Stimulated activated CD4-positive, alpha-beta T cell treated with anti-CD3 and anti-CD28 coated beads, Interleukin-2, amount 100 ng/mL, for 4 hours (primary cell): ENCODE results near the gene GNAO1.

Experiments used
- DNase-seq: peaks from one replicate; pipeline ENCODE4 v3.0.0-alpha.2; 2020; ENCODE audit warnings: low read depth

GNAO1 gene

DNA sequence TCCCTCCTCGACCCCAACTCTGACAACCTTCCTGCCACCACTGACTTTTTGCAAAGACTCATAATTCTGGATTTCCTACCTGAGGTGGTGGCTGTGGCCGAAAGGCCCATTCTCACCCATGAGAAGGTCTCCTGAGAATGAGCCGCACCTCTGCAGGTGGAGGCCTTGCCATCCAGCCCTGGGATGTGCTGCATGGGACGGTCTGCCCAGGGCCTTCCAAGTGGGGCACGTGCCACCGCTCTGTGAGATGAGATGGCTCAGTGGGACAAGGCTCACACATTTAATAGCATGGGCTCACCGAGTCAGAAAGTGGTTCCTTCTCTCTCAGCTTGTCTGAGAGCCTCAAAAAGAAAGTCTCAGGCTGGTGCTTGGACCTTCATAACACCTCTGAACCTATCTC, 121.3 kb downstream of the GNAO1 start:
- DNase-seq = no peak

DNA sequence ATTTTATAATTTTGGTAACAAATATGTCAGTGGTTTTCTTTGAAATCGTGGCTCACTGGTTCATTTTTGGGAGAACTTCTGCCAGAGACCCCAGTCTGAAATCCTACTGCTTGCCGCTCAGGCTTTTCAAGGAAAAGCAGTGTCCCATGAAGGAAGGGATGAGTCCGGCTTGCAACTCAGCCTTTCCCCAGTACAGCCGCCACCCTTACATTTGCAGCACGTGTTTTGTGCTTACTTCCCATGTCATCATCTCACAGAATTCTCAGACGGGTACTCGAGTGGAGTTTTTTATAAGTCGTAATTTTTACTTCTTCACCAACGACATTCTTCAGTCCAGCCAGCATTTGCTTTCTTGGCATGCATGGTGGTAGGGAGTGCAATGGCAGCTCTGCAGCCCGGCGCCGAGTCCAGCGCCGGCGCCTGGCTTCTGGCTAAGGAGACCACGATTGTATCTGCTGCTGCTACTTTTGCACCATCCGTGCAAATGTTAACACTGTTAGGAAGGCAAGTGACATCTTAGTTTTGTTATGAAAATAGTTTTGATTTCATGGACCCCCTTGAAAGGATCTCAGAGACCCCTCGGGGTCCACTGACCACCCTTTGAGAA, 123.1 kb downstream of the GNAO1 start:
- no peak for DNase-seq

DNA sequence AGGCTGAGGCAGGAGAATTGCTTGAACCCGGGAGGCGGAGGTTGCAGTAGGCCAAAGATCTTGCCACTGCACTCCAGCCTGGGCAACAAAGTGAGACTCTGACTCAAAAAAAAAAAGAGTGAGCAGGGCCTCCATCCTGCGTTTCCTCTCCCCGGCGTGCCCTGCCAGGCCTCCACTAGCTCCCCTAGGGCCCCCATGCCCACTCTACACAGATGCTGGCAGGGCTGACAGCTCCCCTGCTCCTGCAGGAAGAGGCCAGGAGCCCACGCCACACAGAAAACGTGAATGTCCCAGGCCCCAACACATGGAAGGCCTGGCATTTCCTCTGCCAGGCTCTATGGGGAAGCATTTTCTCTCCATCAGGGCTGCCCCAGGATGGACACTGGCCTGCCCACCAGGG, 124.7 kb downstream of the GNAO1 start:
- no peak for DNase-seq

DNA sequence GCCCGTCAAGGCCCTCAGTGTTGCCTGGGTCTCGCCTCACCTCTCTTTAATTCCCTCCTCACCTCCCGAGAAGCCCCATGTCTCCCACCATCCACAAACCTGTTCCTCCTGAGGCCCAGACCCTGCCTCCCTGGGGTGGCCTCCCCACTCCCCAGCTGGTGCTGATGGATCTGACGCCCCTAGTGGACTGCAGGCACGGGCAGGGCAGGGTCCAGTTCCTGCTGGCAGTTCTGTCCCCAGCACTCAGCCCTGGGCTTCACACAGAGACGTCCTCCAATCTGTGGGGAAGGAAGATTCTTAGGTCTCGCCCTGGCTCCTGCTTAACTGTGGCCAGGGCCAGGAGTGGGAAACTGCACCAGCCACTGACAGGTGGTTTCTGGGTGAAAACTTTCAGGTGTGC, 125.3 kb downstream of the GNAO1 start:
- DNase-seq = no peak

DNA sequence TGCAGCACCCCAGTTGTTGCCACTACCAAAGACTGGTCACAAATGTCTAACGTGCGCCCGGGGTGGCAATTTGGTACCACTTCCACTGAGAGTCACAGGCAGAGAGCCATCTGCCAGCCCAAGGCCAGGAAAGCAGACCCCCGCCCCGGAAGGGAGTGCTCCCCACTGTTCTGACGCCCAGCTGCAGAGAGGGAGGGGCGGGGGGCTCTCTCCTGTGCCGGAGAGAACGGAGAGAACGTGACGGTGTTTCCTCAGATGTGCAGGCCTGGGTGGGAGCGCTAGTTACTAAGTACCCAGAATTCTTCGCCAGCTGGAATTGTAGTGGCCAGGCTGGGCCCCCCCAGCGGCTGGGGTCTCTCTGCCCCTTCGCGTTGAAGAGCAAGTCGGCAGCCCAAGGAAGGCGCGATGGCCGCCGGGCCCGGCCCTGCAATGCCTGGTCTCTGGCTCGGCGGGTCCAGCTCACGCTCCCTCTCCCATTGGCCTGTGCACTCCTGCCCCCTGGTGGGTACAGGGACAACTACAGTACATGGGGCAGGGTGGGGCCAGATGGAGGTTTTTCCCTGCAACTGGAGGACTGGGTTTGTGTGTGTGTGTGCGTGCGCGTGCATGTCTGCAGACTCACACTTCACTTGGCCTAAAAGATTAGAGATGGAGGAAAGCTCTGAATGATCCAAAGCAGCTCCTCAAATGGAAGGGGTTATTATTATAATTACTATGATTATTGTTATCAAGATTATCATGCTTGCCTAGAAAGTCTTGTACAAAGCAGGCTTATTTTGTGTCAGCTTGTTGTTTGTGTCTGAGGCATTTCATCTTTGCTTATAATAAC, 126.9 kb downstream of the GNAO1 start:
- peak; percentile 53 for DNase-seq

DNA sequence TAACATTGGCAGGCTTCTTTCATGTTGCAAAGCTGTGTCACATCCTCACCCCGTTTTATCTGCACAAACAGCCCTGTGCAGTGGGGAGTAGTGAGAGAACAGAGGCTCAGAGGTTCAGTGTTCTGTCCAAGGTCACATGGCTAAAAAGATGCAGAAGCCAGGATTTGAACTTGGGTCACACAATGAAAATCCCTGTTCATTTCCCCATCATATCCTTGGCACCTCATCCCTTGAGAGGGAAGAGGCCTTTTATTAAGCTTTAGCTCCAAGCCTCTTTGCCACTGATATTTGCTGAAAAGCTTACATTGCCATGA, 127.5 kb downstream of the GNAO1 start:
- no peak for DNase-seq

DNA sequence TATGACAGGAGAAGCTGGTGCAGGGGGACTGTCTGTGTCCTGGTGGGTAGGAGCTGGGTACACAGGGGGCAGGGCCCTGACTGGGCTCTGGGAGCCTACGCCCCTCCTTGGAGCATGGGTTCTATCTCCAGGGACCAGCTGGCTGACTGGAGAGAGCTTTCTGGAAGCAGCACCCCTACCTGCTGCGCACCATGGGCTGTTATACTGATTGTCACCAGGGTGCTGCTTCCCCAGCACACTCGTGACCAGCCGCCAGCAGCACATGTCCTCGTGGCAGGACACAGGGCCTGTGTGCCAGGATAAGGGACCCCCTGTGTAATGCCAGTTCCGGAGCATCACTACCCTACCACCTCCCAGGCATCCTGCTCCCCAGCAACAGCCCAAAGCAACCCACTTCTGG, 128.1 kb downstream of the GNAO1 start:
- DNase-seq = no peak

DNA sequence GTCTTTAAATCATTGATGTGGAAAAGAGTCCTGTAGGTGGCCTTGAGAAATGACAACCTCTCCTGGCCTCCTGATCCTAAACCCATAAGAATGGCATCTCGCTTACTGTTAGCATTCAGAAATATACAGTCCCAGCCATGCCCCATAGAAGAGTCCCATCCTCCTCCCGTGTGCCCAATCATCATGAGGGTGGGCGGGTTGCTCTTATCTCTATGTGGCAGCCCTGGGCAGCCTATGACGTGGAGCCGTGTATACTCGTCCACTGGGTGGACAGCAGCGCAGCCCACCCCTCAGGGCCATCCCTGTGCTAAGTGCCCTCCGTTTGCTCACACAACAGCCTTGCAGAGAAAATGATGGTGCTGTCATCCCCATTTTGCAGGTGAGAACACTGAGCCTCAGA, 128.8 kb downstream of the GNAO1 start:
- DNase-seq = no peak

DNA sequence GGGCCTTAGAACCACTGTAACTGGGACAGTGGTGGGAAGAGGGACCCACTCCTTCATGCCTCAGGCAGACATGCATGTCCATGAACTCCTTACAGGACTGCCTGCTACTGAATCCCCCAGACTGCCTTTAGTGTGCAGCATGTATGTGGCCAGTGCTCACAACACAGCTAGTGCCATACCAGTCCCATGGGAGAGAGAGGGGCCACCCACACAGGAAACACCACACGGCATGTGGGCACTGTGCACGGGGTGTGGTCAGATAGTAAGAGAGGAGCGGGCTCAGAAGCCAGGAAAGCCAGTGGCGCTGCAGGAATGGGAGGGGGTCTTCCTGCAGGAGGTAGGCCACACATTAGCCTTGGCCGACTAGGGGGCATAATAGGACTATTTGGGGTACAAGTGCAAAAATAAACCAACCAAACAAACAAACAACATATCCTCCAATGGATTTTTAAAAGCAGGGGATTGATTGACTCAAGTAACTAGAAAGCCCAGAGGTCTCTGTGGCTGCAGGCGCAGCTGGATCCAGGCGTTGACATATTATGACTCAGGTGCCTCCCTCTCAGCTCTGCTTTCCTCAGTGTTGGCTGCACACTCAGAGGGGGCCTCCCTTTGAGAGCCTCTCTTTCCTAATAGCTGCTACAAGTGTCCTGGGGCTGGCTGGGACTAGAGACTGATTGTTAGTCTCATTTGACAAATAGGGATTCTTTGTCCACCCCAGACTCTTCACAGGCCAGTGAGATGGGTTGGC, 129.7 kb downstream of the GNAO1 start:
- DNase-seq = no peak

DNA sequence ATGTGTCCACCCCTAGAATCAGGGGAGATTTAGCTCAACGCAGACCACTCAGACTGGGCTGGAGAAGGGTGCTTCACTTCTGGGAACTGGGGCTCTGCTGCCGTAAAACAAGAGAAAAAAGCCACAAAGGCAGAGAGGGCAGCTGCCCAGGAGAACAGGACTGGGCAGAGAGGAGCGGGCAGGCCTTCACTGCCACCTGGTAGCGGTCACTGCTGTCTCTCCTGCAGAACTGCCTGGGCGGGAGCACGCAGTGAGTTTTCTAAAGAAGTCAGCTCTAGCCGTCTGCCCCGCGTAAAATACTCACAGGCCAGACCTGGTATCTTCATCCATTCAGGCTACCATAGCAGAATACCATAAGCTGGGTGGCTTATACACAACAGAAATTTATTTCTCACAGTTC, 130.3 kb downstream of the GNAO1 start:
- no peak for DNase-seq

DNA sequence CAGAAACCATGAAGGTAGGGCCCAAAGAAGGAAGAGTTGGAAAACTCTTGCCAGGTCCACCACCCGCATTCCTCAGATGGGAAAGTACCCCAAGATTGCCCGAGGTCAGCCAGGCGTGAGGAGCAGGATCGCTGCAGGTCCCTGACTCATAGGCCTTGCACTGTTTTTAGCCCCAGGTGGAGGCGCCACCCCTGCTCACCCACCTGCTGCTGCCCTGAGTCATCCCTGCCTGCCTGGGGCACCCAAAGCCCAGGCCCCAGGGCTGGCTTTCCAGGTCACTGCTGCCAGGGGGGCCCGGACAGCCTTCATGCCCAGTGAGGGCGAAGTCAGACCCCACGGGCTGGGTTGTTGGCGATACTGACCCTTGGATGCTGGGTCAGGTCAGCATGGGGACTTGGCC, 133.1 kb downstream of the GNAO1 start:
- no peak for DNase-seq

DNA sequence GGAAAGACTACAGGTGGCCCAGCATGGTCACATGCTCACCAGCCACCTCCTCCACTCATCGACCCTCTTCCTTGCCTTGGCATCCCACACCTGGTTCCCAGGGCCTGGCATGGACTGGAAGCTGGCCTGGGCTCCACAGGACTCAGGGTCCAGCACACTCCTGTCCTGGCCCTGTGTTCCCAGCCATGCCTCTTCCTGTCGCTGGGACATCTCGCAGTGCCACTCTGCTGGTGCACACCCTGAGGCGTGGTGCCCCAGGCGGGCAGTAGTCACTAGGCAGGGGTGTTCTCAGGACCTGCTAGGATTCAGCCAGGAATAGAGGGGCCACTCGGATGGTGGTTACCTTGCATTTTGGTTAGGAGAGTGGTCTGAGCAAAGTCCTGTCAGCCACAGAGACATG, 134.7 kb downstream of the GNAO1 start:
- DNase-seq = no peak

DNA sequence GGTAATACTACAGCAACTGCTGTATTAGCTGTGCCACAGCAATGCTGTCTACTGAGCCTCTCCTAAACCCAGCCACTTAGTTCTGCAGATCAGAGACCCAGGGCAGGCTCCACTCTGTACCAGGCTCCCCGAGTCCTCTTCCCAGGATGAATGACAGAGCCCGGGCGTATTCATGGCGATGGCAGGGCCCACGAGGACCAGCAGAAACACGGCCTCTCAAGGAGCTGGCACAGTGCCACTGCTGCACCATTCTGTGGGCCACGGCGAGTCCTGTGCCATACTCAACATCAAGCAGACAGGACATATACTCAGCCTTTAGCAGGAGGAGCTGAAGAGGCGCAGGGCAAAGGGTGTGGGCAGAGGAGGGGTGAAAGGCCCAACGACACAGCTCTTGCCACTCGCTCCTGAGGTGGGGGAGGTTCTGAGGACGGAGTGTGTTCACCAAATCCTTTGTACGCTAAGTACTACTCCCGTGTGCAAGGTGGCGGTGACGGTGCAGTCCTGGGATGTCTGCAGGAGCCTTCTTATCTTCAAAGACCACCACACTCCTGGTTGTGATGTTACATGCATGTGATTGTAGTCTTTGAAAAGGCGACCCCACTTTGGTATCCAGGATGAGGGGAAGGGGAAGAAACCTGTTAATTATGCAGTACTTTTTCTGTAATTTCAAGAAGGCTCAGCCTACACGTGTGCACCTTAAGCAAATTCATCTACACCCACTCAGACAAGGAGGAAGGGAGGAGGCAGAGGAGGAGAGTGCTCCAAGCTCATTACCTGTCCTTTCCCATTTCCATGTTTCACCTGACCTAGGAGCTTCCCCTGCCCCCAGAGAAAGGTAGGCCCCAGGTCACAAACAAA, 136.0 kb downstream of the GNAO1 start:
- DNase-seq = no peak

DNA sequence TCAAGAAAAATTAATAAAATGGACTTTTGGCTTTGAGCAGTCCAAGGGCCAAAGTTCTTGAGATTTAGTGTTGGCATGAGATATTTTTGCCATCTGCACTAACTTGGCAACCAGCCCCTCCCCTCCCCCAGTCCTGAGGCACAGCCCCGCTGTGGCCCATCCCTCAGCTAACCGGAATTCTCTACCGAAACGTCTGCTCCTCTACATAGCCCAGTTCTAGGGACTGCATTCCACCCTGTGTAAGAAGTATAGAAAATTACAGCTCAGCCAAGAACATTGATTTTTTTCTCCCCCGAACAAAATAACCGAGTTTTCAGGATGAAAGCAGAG, 136.6 kb downstream of the GNAO1 start:
- DNase-seq = no peak

DNA sequence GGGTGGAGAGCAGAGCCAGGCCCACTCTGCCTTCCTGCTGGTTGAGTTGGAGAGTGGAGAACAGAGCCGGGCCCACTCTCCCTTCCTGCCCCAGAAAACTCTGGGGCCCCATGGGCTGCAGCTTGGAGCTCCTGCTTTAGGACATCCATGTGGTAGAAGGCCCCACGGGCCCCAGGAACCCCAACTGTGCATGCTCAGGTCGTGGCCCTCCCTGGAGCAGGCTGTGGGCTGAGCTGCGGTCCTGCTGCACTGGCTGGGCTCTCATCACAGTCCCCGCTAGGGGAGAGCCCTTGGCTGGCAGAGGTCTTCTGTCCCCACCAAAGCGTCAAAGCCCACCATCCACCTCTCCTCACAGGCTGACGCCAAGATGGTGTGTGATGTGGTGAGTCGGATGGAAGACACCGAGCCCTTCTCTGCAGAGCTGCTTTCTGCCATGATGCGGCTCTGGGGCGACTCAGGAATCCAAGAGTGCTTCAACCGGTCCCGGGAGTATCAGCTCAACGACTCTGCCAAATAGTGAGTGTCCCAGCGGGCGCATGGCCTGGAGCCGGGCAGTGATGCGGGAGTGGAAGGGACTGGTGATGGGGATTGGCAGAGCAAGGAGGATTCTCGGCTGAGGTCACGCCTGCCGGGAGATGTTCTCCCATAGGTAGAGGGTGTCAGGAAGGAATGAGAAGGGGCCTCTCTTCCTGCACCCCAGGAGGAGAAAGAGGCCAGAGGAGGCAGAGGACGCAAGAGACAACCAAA, 137.2 kb downstream of the GNAO1 start:
- DNase-seq = no peak

DNA sequence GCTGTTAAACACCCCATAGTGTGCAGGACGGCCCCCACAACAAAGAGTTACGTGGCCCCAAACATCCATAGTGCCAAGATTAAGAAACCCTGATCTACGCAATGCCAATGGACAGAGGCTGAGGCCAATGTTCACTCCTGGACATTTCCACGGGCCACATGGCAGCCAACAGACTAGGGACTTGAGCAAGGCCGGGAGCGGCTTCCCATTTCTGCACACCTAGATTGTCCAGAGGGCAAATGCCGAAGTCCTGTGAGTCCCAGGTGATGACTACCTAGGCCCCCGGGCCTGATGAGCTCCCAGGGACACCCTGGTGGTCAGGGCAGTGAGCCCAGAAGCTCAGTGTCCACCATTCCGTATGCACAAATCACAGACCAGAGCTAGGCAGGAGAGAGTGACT, 138.6 kb downstream of the GNAO1 start:
- no peak for DNase-seq

DNA sequence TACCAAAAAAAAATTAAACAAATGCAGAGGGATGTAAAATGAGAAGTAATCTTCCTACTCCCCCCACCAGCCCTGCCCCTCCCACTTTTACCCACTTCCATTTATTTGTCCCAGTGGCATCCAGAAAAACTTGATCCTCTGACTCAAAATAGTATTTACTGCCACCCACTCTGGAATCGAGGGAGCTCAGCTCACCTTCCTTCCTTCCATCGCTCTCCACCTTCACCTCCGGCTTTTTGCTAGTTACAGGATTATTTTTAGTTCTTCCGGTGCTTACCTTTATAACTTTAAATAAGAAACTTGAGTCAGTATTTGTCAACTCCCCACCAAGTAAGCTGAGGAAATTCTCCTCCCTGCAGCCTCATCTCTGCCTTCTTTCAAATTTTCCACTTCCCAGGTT, 139.2 kb downstream of the GNAO1 start:
- no peak for DNase-seq

DNA sequence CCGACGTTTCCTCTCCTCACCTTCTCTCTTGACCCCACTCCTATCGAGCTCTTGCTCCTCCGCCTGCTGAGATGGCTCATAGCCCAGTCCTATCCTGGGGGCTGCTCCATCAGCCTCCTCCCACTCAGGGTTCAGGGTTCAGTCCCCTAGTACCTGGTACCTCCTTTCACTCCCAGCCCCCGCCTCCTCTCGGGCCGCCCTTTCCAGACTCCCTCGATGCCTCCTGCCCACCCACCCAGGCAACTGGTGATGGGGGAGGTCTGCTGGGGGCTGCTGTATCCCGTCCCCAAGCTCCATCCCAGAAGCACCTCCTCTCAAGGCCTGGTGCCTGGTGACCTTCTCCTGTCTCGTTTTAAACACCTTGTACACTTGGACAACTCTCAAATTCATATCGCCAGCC, 140.1 kb downstream of the GNAO1 start:
- DNase-seq = no peak

DNA sequence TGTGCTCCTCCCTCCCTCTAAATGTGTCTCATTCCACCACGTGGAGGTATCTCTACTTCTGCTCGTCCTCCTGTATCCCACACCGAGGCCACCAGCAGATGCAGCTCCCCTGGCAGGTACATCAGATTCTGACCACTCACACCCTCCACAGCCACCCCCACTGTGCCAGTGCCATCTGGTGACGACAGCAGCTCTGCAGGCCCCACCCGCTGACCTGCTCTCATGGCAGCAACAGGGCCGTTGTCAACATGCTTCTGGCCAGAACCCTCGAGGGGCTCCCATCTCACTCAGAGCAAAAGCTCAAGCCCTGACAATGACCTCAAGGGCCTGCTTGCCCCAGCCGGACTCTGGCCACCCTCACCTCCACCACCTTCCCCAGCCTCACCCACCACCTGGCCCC, 140.6 kb downstream of the GNAO1 start:
- DNase-seq = no peak

DNA sequence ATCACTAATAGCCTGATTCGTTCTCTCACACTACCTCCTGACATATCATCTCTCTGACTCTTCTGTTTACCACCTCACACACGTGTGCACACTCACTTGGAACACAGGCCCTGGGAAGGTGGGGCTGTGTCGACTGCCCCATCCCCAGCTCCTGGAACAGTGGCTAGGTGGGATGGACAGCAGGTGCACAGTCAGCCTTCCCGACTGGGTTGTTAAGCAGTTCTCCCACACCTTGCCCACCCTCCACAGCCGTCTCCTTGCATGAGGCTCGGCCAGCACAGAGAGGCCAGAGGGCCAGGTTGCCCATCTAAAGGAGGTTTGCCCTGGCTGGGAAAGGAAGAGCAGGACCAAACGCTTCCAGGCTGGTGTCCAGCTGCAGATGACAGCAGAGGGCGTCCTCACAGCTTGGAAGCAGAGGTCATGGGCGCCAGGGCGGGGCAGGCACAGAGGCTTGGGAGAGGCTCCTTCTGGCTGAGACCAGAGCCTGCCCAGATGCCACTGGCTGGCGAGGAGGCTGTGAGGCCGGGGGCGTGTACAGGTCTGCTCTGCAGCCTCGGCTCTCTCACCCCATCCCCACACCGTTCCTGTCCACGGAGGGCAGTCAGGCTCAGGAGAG, 141.3 kb downstream of the GNAO1 start:
- DNase-seq = no peak

DNA sequence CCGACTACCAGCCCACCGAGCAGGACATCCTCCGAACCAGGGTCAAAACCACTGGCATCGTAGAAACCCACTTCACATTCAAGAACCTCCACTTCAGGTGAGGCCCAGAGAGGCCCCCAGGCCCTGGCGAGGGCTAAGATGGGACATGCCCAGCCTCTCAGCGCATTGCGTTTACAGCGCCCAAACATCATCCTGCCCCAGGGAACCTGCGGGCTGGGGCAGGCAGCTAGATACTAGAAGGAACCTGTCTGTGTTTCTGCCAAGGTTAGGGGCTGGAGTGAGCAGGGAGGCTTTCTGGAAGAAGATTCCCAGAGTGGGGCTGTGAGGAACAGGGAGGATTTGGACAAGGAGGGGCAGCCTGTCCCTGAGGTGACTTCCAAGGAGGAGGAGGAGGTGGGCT, 143.5 kb downstream of the GNAO1 start:
- no peak for DNase-seq
